Measurements from ENCODE around the gene DNAJC17.

The DNAJC17 gene

DNA sequence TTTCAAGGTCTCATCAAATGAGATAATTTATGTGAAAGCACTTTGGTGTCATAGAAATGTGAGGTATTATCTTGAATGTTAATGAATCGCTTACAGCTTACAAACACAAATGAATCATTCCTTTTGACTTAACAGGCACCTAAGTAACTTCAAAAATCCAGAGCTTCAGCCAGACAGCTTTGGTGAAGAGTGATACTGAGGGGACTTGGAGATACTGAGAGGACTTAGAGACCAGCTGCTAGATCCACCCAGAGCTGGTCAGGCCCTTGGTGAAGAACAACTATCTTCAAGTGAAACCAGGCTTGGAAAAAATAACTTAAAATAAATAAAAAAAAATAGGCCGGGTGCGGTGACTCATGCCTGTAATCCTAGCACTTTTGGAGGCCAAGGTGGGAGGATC is 16.6 kb downstream of the DNAJC17 start:
- DNase-seq (ENCODE audit: low spot score): no peak

DNA sequence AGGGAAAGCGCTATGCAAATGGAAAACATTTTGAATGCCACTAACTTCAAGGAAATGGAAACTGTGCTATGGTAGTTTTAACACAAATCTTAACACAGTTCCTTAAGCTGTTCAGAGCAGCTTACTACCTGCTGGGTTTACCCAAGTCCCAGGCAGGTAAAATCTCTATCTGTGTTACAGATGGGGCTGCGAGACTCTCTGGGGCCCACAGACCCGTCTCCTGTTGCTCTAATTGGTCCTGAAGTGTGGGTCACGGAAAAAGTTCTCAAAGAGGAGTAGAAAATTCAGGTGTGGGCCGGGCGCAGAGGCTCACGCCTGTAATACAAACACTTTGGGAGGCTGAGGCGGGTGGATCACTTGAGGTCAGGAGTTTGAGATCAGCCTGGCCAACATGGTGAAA is 17.3 kb downstream of the DNAJC17 start:
- DNase-seq (ENCODE audit: low spot score): no peak

DNA sequence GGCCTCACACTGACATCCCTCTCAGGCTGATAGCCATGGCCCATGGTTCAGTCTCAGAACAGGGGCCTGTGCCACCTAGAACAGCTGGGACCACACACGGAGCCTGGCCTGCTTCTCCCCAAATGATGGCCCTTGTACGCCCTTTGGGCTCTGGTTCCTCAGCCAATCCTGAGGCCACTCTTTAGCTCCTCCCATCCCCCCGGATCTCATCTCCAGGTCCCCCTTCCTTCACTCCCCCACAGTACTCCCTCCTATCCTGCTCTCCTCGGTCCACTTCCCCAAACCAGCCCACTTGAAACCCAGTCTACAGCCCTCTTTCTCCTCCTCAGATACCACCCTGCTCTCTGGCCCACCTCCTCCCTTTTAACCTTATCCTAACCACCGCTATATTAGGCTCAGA is 18.2 kb downstream of the DNAJC17 start:
- DNase-seq (ENCODE audit: low spot score): no peak

DNA sequence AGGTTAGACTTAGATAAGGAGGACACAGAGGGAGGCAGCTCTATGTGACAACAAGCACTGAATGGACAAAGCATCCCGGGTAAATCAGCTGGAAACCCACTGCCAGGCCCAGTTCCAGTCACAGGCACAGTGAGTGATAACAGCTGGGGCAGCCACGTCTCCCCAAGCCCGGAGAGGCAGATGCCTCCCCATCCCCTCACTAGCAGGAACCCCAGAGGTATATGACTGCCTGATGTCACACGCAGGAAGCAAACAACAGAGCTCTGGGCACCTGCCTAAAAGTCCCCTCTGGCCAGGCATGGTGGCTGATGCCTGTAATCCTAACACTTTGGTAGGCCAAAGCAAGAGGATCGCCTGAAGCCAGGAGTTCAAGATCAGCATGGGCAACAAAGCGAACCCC is 19.3 kb downstream of the DNAJC17 start:
- no peak for DNase-seq (ENCODE audit: low spot score)

DNA sequence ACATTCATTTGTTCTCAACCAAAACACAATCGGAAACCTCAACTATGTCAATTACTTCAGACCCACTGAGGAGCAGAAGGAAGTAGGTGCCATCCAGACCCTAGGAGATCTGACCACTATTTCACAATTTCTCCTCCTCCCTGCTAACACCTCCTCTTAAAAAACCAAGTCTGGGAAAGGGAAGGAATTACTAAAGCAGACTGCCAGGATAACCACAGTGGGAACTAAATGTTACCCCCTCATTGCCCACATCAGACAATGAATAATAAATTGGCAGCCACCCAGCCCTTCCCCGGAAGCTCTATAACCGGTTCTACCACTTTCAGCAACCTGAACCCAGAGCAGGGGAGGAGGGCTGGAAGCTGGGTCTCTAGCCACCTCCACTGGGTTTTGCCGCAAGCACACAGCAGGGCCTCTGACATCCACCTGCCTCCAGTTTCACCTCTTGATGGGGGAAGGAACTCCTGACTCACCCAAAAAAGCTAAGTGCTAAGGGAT is 19.9 kb downstream of the DNAJC17 start:
- DNase-seq (ENCODE audit: low spot score): no peak

DNA sequence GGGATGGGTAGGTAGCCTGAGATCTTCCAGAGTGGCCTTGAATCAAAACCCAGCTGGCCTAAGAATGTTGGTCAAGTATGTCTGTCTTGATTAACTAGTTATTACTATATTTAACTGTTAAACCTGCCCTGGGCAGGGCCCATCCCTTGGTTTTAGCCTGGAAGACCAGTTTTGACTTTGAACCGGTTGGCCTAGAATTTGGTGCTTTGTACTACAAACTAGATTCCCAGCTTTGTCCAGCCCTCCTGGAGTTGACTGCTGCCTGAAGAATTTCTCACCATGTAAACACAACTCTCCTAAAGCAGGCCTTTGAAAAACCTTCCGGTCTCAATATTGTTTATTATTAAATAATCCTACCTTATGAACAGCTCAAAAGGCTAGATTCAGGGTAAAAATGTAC is 21.5 kb downstream of the DNAJC17 start:
- DNase-seq (ENCODE audit: low spot score): no peak

DNA sequence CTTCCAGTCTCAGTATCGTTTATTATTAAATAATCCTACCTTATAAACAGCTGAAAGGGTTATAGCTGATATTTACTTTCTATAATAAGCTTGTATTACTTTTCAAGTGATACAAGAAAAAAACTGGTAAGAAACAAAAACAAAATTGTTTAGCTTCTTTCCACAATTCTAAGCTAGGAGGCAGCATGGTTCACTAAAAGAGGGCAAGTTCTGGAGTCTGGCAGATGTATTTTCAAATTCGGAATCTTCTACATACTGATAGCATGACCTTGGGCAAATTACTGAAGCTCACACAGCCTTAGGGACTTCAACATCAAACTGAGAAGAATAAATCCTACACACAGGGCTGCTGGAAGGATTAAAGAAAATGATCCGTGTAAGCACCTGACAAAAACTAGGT is 22.1 kb downstream of the DNAJC17 start:
- DNase-seq (ENCODE audit: low spot score): no peak

DNA sequence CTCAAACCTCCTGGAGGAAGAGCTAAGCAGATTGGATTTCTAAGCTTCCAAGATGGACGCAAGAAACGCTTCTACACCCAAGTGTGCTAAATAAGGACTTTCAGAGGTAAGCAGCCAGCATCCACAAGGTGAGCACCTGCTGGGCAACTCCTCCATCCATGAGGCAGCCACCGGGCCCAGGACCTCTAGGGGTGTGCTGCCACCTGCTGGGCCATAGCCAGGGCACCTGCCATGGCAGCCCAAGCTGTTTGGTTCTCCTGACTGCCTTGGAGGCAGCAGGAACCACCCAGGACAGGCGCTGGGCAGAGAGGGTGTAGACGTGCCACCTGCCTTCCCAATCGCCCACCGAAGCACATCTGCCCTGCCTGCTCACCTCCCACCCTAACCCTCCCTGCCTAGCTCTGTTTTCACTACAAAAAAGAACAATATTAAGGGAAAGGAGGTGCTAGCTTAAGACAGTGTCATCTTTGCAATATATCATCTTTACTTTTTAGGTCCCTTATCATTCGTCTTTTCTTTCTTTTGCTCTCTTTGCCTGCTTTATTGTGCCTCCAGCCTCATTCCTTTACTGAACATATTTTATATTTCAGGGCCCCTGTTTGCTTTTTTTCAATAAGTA is 24.6 kb downstream of the DNAJC17 start:
- no peak for DNase-seq (ENCODE audit: low spot score)

DNA sequence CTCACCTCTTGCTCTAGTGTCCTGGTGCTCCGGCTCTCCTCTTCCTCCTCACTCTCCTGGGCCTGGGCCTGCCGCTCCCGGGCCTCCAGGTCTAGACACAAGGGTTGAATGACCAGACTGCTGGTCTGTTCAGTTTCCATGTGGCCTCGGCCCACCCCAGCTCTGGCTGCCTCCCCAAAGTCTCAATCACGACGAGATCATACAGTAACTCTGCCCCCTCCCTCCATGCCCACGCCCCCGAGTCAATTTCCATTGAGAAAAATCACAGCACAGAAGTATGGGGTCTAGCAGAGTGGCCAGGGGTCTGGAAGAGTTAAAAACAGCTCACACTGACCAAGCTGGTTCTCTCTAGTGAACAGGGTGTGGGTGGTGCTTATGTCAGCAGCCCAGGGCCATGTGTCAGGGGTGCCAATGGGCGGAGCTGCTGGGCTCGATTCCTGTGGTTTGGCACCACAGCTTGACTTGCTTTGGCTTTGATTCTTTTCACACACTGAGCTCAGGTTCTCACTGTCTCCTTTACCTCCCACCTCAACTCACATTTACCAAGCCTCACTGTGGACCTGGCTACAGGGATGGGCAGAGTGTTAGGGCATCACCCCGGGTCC is 30.6 kb downstream of the DNAJC17 start:
- DNase-seq (ENCODE audit: low spot score): no peak

DNA sequence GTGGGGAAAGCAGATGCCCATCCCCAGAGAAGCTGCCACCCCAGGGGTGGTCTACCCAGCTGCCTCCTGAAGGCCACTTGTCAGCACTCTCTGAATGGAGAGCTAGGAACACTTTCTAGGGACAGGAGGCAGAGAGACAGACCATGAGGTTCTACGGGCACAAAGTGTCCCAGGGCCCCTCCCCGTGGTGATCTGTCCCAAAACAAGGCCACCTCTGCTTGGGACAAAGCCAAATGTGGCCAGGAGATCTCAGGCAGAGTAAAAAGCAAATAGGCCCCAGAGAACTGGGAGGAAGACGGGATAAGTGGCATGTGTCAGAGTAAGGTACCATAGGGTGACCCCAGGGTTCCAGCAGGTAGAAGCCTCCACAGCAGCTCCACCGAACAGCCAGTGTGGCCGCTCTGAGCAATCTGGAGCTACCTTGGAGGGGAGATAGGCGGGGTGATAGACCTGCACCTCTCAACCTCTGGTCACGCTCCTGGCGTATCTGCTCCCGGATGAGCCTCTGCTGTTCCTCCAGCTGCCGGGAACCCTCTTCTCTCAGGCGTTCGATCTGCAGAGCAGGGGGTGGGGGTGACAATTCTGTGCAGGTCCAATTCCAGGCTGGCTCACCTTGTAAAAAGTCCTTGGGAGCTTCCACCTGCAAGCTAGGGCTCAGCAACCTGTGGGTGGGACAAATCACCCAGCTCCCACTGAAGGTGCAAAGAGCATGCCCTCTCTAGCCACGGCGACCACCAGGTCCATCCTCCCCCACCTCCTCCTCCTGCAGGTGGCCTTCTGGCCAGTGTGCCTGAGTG is 31.3 kb downstream of the DNAJC17 start:
- DNase-seq (ENCODE audit: low spot score): no peak

DNA sequence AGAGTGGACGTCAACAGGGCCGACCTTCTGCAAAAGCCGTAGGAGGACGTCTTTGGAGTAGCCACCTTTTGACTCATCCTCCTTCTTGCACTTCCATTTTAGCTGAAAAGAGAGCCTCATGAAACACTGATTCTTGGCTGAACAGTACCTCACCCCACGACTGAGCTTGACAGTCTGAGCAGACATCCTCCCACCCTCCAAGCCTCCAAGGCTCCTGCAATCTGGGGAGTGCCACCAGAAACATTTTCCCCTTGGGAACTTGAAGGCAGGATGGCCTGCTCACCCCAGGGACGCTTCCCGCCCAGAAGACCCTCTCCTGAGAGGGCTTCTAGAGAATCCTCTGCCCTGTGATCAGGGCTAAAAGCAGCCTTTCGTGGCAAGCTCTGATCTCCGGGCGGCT is 32.3 kb downstream of the DNAJC17 start:
- DNase-seq (ENCODE audit: low spot score): no peak

DNA sequence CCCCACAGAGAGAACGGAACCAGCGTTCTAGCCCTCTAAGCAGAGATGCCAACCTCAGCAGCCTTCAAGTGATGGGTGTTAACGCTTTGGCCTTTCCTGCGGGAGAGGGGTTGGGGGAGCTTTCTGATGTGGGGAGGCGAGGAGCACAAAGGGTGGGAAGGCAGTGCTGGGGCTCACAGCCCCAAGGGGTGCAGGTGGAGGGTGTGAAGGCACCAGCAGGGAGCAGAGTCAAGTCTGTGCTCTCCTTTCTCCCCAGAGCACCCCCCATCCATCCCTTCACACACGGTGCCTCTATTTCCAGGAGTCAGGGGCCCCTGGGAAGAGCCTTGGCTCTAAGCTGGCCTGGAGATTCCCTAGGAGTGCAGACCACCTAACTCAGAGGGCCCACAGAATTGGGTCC is 33.4 kb downstream of the DNAJC17 start:
- no peak for DNase-seq (ENCODE audit: low spot score)

DNA sequence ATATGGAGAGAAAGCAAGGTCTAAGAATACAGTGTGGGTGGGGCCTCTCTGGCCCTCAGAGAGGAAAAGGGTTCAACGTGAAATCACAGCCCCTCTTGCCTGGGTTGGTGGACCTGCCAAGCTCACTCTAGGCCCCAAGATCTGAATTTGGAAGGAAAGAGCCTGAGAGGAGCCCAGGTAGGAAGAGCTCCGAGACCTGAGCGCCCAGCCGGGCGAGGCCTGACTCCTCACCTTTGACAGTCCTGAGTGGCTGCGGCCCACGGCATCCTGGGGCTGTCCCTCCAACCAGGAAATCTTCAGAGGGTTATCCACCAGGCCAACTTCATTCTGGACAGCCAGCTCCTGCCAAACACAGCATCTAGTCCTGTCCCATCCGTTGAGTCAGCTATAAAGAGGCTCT is 33.8 kb downstream of the DNAJC17 start:
- no peak for DNase-seq (ENCODE audit: low spot score)

DNA sequence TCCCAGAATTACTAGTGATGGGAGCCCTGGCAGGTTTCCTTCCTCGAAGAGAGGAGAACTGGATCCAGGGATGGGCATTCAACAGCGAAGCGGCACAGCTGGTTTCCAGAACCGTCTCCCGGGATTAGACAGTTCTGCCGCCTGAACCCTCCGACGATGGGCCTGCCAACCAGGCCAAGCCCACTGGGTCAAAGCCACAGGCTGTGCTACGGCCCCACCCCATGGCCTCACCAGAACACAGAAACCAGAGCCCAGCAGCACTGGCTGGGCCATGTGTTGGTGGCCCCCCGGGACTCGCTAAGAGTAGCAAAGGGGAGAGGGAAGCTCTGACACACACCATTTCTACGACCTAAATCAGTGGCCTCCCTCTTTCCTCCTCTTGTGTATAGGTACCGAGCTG is 35.3 kb downstream of the DNAJC17 start:
- no peak for DNase-seq (ENCODE audit: low spot score)

DNA sequence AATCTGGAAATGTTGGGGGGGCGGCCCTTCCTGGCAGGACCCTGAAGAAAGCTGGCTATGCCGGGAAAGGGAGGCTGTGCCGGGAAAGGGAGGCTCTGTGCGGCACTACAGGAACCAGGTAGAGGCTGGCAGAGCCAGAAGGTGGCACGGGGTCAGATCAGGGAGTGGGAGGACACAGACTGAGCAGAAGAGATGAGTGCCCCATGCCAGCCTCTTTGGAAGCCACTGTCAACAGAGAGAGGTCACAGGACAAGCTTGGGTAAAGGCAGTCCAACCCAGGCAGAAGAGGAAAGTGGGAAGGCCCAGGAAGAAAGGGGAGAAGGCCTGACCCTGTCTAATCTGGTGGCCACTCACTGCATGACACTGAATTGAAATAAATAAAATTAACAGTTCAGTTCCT is 36.0 kb downstream of the DNAJC17 start:
- DNase-seq (ENCODE audit: low spot score): no peak

DNA sequence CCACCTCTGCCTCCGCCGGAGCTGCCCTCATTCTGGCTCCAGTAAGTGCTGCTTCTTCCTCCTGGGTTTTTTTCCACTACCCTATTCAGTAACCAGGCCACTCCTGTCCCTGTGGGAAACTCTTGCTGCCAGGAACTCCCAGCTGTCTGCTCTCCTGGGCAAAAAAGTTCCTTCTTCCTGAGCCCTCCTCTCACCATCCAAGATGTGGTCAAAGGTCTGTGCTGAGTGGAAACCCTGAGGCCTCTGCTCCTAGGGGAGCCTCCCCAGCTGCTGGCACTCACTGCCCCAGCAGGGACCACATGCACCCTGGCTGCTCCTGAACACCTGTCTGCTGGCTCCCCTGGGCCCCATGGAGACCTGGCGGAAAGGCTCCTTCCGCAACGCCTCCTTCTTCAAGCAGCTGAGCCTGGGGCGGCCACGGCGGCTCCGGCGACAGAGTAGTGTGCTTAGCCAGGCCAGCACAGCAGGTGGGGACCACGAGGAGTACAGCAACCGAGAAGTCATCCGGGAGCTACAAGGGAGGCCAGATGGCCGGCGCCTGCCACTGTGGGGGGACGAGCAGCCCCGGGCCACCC is 37.0 kb downstream of the DNAJC17 start:
- no peak for DNase-seq (ENCODE audit: low spot score)

DNA sequence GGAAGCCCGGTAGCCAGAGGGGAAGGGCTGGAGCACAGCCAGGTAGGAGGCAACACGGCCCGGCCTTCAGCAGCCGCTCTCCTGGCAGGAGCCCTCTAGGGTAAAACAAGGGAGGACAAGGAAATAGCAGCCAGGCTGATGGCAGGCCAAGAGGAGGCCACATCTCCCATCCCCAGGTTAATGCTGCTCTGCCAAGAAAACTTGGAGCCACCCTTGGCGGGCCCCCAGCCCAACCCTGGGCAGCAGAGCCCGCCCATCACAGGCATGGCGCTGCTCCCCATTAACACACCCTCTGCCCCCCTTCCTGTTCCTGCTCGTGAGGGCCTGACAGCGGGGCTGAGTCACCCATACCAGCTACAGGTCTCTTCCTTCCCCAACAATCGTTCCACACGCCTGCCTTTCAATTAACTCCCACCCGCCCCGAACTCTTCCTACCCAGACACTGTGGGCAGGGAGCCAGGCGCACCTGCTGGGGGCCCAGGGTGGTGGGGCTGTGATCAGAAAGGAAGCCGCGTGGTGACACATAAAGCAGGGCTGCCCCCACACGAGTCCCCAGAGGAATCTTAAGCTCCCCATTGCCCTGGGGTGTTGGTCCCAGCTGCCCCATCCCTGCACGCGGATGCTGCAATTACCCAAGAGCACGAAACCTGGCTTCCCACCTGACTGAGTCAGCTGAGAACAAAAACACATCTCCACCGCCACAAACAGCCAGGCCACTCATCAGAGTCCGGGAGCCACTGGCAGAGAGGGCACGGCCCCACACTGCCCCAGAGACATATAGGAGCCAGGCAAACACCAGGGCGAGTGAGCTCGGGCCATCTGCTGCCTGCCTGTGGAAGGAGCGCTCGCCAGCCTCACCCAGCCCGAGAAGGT is 37.8 kb downstream of the DNAJC17 start, which contains the start of gene C15orf62:
C15orf62 (plus strand) TSS at position 707 of the 873 bp plus-strand sequence. CDS start 516 bp downstream, outside the sequence.
- DNase-seq (ENCODE audit: low spot score): no peak

DNA sequence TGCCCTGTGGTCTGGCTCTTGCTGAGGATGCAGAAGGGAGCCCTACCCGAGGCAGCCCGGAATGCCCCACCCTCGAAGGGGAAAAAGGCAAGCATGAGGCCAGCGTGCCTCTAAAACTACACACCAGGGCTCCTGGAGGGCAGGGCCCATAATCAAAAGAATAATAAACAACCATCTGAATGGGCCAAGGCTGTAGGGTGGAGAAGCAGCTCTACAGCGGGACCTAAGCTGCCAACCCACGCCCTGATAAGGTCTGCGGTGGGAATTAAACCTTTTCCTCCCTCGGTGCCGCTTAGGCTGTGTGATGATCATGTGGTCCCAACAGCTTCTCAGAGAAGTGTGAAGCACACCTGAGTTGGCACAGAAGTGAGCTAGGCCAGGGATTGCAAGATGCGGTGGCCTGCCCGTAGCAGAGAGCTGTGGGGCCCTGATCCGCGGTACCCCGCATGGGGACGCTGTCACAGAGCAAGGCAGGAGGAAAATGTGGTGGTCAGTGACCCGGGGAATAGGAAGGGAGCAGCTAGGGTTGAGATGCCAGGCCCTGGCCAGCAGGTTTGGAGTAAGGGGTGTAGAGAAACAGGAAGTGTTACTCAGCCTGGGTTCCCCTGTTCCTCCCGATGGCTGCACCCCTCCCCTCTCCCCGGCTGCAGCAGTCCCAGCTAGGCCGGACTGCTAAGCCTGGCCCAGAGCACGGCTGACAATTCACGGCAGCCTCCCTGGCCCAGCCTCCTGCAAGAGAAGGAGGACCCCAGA is 38.6 kb downstream of the DNAJC17 start:
- no peak for DNase-seq (ENCODE audit: low spot score)

DNA sequence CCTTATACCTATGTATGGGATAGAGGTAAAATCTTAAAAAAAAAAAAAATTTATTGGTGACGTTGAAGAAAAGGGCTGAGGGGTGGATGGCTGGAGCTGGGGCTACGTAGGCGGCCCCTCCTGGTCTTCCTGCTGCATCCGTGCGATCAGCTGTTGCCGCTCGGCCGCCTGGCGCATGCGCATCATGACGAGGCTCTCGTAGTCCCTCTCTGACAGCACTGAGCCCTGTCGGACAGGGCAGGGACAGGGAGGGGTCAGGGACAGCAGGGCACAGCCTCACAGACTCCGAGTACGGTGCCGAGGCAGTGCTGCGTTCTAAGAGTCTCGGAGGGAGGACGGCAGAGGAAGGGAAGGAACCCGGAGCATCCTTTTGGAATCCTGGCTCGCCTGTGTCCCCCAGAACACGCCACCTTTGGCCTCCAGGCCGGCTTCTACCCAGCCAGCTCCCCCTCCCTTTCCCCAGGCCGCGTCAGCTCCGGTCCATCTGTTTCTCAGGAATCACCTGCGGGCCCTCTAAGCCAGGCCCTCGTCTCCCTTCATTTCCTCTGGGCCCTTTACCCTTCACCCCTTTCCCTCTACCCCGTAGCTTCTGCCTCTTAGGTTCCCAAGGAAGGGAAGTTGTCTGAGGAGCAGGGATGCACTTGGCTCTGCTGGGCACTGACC is 39.3 kb downstream of the DNAJC17 start:
- no peak for DNase-seq (ENCODE audit: low spot score)
